ENCODE results near the gene RGMA. TPM values are rescaled to one million over a fixed set of nuclear protein-coding genes. Genes with fewer than 3 reads are reported as not detected.

RGMA gene
- total and polyA plus RNA-seq, 2 experiments from 2014 or later: 2.5 to 2.7 TPM

DNA sequence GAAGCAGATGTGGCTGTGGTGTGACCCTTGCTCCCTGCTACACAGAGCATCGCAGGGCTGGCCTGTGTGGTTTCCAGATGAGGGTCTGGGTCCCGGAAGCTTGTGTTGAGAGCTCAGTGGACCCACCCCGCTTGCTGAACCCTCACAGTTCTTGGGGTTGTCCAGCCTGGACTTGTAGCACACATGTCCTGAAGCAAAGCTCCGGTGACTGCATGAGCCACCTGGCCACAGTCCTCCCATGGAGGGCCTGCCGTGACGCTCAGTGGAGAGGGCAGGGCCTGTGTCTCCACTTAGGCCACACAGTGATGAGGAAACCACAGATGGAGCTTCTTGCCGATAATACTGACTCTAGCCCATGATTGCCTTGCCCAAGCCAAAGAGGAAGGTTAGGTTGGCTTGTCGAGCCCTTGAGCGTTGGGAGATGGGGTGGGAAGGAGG is 62.6 kb downstream of the RGMA start:
- no peak overlapping the region for H2AFZ ChIP-seq
- TF ChIP-seq, protein P1, sequence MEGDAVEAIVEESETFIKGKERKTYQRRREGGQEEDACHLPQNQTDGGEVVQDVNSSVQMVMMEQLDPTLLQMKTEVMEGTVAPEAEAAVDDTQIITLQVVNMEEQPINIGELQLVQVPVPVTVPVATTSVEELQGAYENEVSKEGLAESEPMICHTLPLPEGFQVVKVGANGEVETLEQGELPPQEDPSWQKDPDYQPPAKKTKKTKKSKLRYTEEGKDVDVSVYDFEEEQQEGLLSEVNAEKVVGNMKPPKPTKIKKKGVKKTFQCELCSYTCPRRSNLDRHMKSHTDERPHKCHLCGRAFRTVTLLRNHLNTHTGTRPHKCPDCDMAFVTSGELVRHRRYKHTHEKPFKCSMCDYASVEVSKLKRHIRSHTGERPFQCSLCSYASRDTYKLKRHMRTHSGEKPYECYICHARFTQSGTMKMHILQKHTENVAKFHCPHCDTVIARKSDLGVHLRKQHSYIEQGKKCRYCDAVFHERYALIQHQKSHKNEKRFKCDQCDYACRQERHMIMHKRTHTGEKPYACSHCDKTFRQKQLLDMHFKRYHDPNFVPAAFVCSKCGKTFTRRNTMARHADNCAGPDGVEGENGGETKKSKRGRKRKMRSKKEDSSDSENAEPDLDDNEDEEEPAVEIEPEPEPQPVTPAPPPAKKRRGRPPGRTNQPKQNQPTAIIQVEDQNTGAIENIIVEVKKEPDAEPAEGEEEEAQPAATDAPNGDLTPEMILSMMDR (IDR thresholded peaks at IDR 0.05; ENCODE audit: poor library complexity): no peak
- no peak for TF ChIP-seq EZH2 (IDR thresholded peaks at IDR 0.05; ENCODE audit: borderline replicate concordance)
- TF ChIP-seq EZH2phosphoT487 (IDR thresholded peaks at IDR 0.05; ENCODE audit: low read depth, severe bottlenecking, unreplicated experiment): no peak
- WGBS (ENCODE audit: low lambda C conversion rate, missing lambda C conversion rate): 92% methylated on average over 9 of the region's 9 CpGs
- no peak for DNase-seq (ENCODE audit: low spot score)
- no peak overlapping the region for H3K4me3 ChIP-seq
- peaks cover 17% of the 10 kb centered on the region for H3K4me1 ChIP-seq (ENCODE audit: insufficient read depth)
- H3K27me3 ChIP-seq: no peaks in the 10 kb centered on the region
- no peaks in the 10 kb centered on the region for H3K9me3 ChIP-seq (ENCODE audit: low read depth)
- H3K36me3 ChIP-seq (replicated peaks; ENCODE audit: insufficient read depth, low read depth): no peaks in the 10 kb centered on the region
- H3K27ac ChIP-seq: no peak overlapping the region
- peaks cover 35% of the 10 kb centered on the region for H4K20me1 ChIP-seq (ENCODE audit: insufficient read depth, poor library complexity, severe bottlenecking)
- no peaks in the 10 kb centered on the region for H3K9me2 ChIP-seq (replicated peaks; ENCODE audit: insufficient read depth)
- no peak overlapping the region for H3K4me2 ChIP-seq
- peaks cover 12% of the 10 kb centered on the region for H3K79me2 ChIP-seq

DNA sequence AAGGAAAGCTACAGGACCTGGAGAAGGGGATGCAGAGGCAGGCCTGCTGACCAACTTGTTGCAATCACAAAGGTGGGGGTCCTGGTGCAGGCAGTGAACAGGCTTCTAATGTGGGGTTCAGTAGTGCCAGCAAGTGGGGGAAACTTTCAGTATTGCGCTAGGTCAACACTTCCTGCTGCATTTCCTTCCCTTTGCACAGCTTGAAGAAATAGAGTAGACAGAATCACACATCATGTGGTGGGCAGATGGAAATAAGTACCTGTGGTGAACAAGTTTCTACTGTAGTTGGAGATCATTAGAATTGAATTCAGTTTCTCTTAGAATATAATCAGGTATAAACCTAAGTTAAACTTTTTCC is 63.4 kb downstream of the RGMA start:
- no peak for DNase-seq (ENCODE audit: low spot score)
- Histone ChIP-seq H3K4me1 (ENCODE audit: insufficient read depth) (peaks cover 17% of the 10 kb centered on the region), H3K79me2 (peaks cover 20% of the 10 kb centered on the region), H3K36me3 (replicated peaks; ENCODE audit: insufficient read depth, low read depth) (peaks cover 5% of the 10 kb centered on the region), H3K27me3 (no peaks in the 10 kb centered on the region), H3K4me2 (no peak overlapping the region), H3K9me2 (replicated peaks; ENCODE audit: insufficient read depth) (no peaks in the 10 kb centered on the region), H3K27ac (no peak overlapping the region), H4K20me1 (ENCODE audit: insufficient read depth, poor library complexity, severe bottlenecking) (peaks cover 35% of the 10 kb centered on the region), H3K4me3 (no peak overlapping the region), H2AFZ (no peak overlapping the region), H3K9me3 (ENCODE audit: low read depth) (no peaks in the 10 kb centered on the region)
- WGBS (ENCODE audit: low lambda C conversion rate, missing lambda C conversion rate): 100% methylated on average over 1 of the region's 1 CpG
- TF ChIP-seq EZH2phosphoT487 (IDR thresholded peaks at IDR 0.05; ENCODE audit: low read depth, severe bottlenecking, unreplicated experiment) (no peak), EZH2 (IDR thresholded peaks at IDR 0.05; ENCODE audit: borderline replicate concordance) (no peak)
- TF ChIP-seq, protein P1 (IDR thresholded peaks at IDR 0.05; ENCODE audit: poor library complexity): no peak

DNA sequence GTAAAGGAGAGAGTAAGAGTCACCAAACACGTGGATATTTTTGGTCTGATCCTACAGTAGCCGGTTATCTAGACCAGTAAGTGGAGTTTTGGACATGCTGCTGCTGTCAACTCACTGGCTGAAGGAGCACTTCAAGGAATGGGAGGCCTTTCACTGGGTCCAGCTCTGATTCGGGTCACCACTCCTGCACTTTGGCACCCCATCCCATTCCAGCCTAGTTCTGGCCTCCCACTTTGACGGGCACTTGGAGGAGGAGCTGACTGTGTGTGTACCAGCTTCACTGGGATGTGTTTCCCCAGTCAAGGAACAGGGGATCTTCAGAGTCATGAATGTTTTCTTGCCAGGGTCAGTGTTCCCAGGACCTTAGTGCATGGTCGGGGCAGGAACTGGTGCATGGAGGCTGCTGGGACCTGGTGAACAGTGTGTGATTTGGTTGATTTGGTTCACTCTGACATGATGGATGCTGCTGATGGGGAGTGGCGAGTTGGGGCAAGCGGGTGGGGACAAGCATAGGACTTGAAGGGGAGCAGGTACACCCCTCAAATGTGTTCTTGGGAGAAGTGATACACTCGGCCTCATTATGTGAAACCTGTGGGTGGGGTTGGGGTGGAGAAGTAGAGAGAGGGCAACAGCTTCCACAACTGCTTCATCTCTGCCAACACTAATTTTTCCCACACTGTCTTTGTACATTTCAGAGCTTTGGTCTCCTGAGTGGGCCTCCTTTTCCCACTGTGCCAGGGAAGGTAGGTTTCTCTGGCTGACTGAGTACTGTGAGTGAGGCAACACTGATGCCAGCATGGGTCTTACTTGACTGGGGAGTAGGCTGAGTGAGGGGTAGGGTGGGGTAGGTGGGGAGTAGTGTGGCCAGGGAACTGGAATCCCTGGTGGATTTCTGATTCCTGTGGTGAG is 64.0 kb downstream of the RGMA start:
- H3K4me1 ChIP-seq (ENCODE audit: insufficient read depth): peaks cover 17% of the 10 kb centered on the region

DNA sequence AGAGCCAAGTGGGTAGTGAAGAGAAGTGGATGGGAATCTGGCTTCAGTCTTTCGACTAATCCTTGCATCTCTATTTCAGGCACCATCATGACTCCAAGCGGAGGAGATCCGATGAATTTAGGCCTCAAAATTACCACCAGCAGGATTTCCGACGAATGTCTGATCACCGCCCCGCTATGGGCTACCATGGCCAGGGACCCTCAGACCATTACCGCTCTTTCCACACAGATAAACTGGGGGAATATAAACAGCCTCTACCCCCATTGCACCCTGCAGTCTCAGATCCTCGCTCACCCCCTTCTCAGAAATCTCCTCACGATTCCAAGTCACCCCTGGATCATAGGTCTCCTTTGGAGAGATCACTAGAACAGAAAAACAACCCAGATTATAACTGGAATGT is 64.7 kb downstream of the RGMA start:
- H3K36me3 ChIP-seq (replicated peaks; ENCODE audit: insufficient read depth, low read depth): peaks cover 8% of the 10 kb centered on the region
- H2AFZ ChIP-seq: no peak overlapping the region
- H3K27ac ChIP-seq: no peak overlapping the region
- peaks cover 14% of the 10 kb centered on the region for H3K4me1 ChIP-seq (ENCODE audit: insufficient read depth)
- no peaks in the 10 kb centered on the region for H3K9me3 ChIP-seq (ENCODE audit: low read depth)
- no peaks in the 10 kb centered on the region for H3K9me2 ChIP-seq (replicated peaks; ENCODE audit: insufficient read depth)
- peaks cover 33% of the 10 kb centered on the region for H3K79me2 ChIP-seq
- WGBS (ENCODE audit: low lambda C conversion rate, missing lambda C conversion rate): 96% methylated on average over 10 of the region's 10 CpGs
- no peak for DNase-seq (ENCODE audit: low spot score)
- peaks cover 35% of the 10 kb centered on the region for H4K20me1 ChIP-seq (ENCODE audit: insufficient read depth, poor library complexity, severe bottlenecking)
- no peak overlapping the region for H3K4me2 ChIP-seq
- TF ChIP-seq EZH2phosphoT487 (IDR thresholded peaks at IDR 0.05; ENCODE audit: low read depth, severe bottlenecking, unreplicated experiment) (no peak), EZH2 (IDR thresholded peaks at IDR 0.05; ENCODE audit: borderline replicate concordance) (no peak)
- TF ChIP-seq, protein P1 (IDR thresholded peaks at IDR 0.05; ENCODE audit: poor library complexity): no peak
- H3K4me3 ChIP-seq: no peak overlapping the region
- no peaks in the 10 kb centered on the region for H3K27me3 ChIP-seq

More for the DNA sequence above, 64.0 kb downstream of the RGMA start:
- peaks cover 26% of the 10 kb centered on the region for H3K79me2 ChIP-seq
- peaks cover 8% of the 10 kb centered on the region for H3K36me3 ChIP-seq (replicated peaks; ENCODE audit: insufficient read depth, low read depth)
- TF ChIP-seq EZH2 (IDR thresholded peaks at IDR 0.05; ENCODE audit: borderline replicate concordance): no peak
- DNase-seq (ENCODE audit: low spot score): no peak
- no peaks in the 10 kb centered on the region for H3K9me2 ChIP-seq (replicated peaks; ENCODE audit: insufficient read depth)
- H3K27ac ChIP-seq: no peak overlapping the region
- H4K20me1 ChIP-seq (ENCODE audit: insufficient read depth, poor library complexity, severe bottlenecking): peaks cover 35% of the 10 kb centered on the region
- no peak overlapping the region for H2AFZ ChIP-seq
- H3K27me3 ChIP-seq: no peaks in the 10 kb centered on the region
- 92% methylated on average over 8 of the region's 8 CpGs for WGBS (ENCODE audit: low lambda C conversion rate, missing lambda C conversion rate)
- H3K9me3 ChIP-seq (ENCODE audit: low read depth): no peaks in the 10 kb centered on the region
- H3K4me3 ChIP-seq: no peak overlapping the region
- no peak overlapping the region for H3K4me2 ChIP-seq
